Activated effector memory CD4-positive, alpha-beta T cell treated with anti-CD3 and anti-CD28 coated beads, Interleukin-2, amount 50 U/mL, for 16 hours (primary cell): ENCODE measurements around the gene PNMA8B.

Experiments used
- DNase-seq: peaks from one replicate; pipeline ENCODE4 v3.0.0-alpha.2; 2020

Gene PNMA8B

DNA sequence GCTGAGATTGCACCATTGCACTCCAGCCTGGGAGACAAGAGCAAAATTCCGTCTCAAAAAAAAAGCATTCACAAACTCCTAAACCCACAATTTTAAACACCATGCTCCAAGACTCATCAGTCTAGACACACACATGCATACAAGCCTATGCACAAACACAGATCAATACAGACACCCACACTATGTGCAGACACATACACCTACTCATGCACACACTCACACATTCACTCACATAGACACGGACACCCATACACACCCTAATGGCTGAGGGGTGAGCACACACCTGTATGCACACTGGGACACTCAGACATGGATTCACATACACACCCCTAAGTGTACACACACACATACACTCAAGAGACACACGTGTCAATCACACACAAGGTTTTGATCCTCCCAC is 9.3 kb downstream of the PNMA8B start:
- no peak for DNase-seq

- no peak for DNase-seq
These were observed 11.0 kb downstream of the PNMA8B start for GRCh38 chr19:46484656-46485055.

DNA sequence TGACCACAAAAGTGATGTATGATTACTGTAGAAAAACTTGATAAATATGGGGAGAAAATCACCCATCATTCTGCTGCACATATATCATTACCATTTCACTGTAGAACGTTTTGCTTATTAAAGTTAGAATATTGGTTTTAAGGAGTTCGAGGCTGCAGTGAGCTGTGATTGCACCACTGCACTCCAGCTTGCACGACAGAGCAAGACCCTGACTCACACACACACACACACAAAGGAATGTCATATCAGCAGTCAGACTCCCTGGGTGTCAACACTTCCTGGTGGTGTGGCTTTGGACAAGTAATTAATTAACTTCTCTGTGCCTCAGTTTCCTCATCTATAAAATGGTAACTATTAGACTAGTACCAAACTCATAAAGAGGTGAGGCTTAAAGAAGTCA is 13.0 kb downstream of the PNMA8B start:
- no peak for DNase-seq

- DNase-seq = no peak
These were observed 13.7 kb downstream of the PNMA8B start for GRCh38 chr19:46481947-46482346.

DNA sequence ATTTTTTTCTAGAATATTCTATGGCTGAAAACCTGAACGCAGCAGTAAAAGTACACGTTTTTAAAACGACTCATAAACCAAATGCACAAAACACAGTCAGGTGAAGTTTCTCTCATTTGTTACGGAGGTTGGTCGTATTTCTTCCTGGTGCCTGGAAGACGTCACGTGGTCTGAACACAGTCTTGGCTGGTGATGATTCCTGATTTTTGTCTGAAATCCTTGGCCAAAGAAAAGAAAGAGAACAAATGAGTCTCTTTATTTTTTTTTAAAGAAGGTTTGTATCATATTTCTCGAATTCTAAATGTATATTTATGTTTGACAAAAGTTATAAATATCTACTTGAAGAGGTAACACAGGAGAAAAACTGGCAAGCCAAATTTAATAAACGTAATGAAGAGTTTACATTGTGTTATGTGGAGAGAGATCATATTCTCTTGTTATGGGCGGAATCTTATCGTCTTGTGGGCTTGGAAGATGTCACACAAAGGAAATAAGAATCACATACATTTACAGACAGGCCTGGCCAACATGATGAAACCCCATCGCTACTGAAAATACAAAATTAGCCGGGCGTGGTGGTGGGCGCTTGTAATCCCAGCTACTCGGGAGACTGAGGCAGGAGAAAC is 14.3 kb downstream of the PNMA8B start:
- no peak for DNase-seq

- DNase-seq = no peak
These were observed 15.3 kb downstream of the PNMA8B start for GRCh38 chr19:46480415-46480814.

DNA sequence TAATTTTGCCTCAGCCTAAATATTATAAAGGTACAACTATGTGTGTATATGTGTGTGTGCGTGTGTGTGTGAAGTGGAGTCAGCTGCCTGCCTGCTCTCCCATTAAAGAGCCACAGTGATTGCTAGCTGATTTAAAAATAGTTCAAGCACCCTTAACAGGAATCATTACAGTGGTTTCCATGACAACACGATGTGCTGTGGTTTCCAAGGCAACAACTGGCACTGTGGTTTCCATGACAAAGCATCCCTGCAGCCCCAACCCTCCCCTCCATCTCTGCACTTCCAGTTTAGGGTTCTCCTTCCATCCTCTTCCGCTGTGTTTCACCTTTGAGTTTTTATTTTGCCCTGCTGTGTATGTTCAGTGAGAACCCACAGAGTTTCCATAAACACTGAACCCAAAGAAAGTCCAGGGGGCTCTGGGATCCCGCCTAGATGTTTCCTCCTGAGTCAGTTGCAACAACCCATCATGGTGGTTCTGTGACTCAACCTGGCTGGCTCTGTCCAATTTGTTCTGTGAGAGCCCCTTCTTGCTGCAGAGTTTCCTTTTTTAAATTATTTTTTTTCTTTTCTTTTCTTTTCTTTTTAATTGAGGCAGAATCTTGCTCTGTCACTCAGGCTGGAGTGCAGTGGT is 17.2 kb downstream of the PNMA8B start:
- no peak for DNase-seq

GRCh38 chr19:46475986-46476385 is 19.7 kb downstream of the PNMA8B start:
- DNase-seq = no peak

- DNase-seq = no peak
These were observed 21.5 kb downstream of the PNMA8B start for GRCh38 chr19:46474211-46474610.

DNA sequence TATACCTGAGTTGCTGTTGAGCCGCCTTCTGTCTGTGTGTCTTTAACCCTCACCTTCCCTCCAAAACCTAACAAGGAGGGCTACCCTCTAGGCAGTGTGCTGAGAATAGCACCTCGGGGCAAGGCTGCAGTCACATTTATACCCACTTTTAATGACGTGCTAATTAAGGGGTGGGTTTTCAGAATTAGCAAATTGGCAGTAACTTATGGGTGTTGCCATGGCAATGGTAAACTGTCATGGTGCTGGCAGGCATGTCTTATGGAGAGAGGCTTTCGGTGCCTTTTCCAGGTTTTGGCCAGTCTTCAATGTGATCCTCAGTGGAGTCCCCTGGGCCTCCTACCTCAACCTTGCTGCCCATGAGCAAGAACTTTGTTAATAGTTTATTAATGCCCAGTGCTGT is 23.1 kb downstream of the PNMA8B start:
- DNase-seq = no peak

DNA sequence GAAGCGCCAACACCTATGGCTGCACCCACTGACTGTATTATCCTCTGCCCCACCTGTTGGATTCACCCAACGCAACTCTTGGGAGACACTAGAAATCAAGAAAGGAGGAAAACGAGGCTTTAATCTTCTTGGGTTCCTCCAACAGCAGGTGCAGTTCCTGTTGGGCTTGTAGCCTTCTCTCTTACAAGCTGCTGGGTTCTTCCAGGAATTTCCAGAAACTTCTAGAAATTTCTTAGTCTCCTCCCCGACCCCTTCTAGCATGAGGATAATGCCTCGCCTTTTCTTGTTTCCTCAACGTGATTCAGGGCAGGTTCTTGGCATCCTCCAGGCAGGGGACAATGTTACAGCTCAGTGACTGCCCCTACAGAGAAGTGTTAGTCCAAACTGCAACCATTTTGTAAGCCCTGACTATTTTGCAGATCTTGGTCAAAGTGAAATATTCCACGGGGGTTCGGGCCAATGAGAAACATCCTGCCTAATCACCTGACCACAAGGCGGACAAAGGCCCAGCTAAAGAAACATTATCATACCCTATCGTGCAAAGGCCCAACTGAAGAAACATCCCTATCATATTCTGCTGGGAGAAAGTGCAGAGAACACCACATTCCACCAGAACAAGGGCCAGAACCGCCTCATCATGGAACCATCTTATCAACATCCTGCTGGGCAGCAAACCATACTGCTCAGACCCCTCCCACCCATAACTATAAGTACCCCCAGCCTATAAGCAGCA is 23.7 kb downstream of the PNMA8B start:
- no peak for DNase-seq

GRCh38 chr19:46471116-46471733 is 24.4 kb downstream of the PNMA8B start, which contains the start of gene PNMA8A:
TSS of gene PNMA8A (minus strand) at chr19:46471563. CDS start at chr19:46471035, 528 bp downstream.
- no peak for DNase-seq

DNA sequence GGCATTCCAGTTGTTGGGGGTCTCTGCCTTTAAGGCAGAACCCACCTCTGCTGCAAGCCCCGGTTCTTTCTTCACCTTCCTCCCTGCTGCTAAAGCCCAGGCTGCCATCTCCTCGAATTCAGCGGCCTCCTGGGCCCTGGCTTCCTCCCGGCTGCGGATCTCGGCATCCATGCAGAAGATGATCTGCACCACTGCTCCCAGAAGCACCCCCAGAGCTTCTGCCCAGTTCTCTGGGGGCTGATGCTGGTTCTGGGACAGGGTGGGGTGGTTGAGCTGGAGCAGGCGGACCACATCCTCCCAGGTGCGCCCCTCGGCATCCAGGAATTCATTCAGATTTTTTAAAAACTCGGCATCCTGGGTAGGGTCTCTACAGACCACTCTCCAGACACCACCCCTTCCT is 25.3 kb downstream of the PNMA8B start:
- no peak for DNase-seq

GRCh38 chr19:46469541-46470185 is 26.0 kb downstream of the PNMA8B start:
- DNase-seq = no peak

- DNase-seq = no peak
These were observed 29.0 kb downstream of the PNMA8B start for GRCh38 chr19:46466536-46467196.

- no peak for DNase-seq
These were observed 32.2 kb downstream of the PNMA8B start for GRCh38 chr19:46463516-46463915.

DNA sequence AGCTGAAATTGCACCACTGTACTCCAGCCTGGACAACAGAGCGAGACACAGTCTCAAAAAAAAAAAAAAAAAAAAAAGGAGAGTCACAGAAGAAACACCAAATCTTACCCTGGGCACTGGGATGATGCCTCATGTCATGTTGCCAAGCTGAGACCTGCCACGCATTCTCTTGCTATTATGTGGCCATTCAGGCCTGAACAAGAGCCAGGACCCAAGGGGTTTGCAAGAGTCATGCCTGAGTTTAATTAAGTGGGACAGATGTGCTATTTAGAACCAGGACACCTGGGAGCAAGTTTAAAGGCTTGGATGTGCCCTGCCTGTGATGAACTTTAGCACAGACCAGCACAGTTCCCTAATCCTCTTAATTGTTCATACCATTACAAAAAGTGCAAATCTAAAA is 34.1 kb downstream of the PNMA8B start:
- DNase-seq = no peak

GRCh38 chr19:46460981-46461380 is 34.7 kb downstream of the PNMA8B start:
- no peak for DNase-seq

GRCh38 chr19:46460055-46460454 is 35.6 kb downstream of the PNMA8B start:
- no peak for DNase-seq

- no peak for DNase-seq
These were observed 38.7 kb downstream of the PNMA8B start for GRCh38 chr19:46456930-46457329.

DNA sequence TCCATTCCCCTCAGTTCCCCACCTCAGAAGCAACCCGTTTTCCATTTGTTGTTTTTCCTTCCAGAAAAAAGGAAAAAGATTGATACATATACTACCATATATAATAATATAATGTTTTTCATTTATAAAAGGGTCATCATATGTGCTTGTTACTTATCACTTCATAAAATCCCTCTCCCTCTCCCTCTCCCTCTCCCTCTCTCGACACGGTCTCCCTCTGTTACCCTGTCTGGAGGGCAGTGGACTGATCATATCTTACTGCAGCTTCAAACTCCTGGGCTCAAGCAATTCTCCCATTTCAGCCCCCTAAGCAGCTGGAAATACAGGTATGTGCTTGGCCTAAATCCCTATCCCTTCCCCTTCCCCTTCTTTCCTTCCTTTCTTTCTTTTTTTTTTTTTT is 41.4 kb downstream of the PNMA8B start:
- no peak for DNase-seq

DNA sequence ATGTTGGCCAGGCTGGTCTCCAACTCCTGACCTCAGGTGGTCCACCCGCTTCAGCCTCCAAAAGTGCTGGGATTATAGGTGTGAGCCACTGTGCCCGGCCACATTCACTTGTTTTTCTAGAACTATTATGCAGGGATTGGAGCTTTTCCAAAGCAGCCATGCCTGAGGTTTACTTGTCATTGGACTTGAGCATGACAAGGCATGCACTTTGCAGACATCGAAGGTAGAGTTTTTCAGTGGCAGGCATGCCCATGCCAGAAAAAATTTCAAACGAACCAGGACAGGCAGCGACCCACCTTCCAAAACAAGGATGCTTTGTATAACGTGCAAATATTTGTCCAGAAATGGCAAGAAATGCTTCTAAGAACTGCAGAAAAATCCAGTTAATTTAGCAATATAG is 42.0 kb downstream of the PNMA8B start:
- peak; percentile 8 for DNase-seq

- DNase-seq = no peak
These were observed 43.5 kb downstream of the PNMA8B start for GRCh38 chr19:46452186-46452585.
